NB4 (cell line): ENCODE measurements around the gene STIP1.

ENCODE experiments used
- CTCF ChIP-seq: IDR thresholded peaks from one replicate; pipeline ENCODE4 v1.5.1; 2012; ENCODE audit warnings: low read depth, low read length
- MAX ChIP-seq: IDR thresholded peaks from 2 replicates; pipeline ENCODE4 v1.6.1; 2011; ENCODE audit warnings: low read depth, low read length
- MYC ChIP-seq: IDR thresholded peaks from 2 replicates; pipeline ENCODE4 v1.6.1; 2011; ENCODE audit warnings: low read depth, low read length
- POLR2A ChIP-seq: IDR thresholded peaks from 2 replicates; pipeline ENCODE4 v1.6.1; 2011; ENCODE audit warnings: mild to moderate bottlenecking; ENCODE audit not compliant: insufficient read length; ENCODE audit errors: extremely low read depth

- peak; percentile 96 for TF ChIP-seq CTCF
- TF ChIP-seq POLR2A: no peak
- peak; percentile 45; the same call in 1 of the 2 replicates for TF ChIP-seq MYC
- no peak for TF ChIP-seq MAX
Measured at GRCh38 chr11:64152841-64153691, 32.9 kb upstream of the STIP1 start.
